ENCODE data around the gene RBMS2.
"Not testable (repeated sequence)": the region's sequence is repeated elsewhere in the genome, so short reads cannot be mapped to it uniquely, and the experiment has no call there.

Gene RBMS2, protein sequence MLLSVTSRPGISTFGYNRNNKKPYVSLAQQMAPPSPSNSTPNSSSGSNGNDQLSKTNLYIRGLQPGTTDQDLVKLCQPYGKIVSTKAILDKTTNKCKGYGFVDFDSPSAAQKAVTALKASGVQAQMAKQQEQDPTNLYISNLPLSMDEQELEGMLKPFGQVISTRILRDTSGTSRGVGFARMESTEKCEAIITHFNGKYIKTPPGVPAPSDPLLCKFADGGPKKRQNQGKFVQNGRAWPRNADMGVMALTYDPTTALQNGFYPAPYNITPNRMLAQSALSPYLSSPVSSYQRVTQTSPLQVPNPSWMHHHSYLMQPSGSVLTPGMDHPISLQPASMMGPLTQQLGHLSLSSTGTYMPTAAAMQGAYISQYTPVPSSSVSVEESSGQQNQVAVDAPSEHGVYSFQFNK

DNA sequence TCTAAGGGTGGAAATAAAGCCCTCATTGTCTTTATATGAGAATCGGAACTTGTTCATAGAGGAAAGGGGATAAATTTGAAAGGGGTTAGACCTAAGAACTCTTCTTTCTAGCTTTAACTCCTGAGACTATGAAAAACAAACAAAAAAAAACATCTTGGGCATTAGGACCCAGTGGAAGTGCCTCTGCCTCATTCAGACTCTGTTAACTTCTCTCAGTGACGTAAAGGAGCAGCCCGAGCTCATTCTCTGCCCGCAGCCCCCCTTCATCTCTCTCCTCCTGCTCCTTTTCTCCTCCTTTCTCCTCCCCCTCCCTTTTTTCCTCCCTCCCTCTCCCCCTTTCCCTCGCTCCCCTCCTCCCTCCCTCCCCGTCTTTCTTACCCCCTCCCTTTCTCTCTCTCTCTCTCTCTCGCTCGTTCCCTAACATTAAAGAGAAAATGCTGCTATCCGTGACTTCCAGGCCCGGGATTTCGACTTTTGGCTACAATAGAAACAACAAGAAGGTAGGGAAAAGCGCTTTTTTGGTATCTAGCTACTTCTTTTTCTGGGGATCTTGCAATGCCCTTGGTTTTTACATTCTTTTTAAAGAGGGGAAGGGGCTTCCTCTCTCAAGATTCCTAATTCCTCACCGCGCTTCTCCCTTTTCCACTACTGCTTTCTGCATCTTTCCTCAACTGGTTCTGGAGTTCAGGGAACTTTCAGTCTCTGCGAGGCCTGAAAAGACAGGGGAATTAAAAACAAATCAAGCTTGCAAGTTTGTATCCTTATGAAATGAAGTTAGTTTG lies at the start of gene RBMS2:
Gene RBMS2, plus strand, starts transcription at position 231 of the 782 bp plus-strand sequence. Its CDS starts 204 bp downstream, at position 435.
- peak; percentile 53 for DNase-seq

GRCh38 chr12:56474389-56474788 lies 47.2 kb upstream of the RBMS2 start:
- no peak for DNase-seq

- DNase-seq, result no peak
Observed at GRCh38 chr12:56476143-56476542, 45.5 kb upstream of the RBMS2 start.

- no peak for DNase-seq
Observed at GRCh38 chr12:56476972-56477432, 44.6 kb upstream of the RBMS2 start.

GRCh38 chr12:56477521-56478225 lies 43.9 kb upstream of the RBMS2 start:
- no peak for DNase-seq

DNA sequence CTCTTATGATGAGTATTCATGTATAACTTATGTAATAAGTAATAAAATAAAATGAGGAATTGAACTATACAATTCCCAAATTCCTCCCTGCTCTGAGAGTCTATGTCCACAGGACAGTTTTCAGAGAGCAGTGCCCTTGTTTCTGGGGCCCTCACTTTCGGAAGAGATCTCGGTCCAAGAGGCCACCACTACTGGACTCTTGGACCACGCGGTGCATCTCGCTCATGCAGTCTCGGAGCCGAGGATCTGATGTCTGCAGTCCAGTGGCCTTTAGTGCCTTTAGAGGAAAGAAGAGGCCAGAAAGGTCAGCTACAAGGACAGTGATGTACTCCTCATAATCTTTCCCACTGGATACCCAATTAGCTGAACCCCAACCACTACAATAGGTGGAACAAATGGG lies 42.0 kb upstream of the RBMS2 start:
- DNase-seq, result no peak

- no peak for DNase-seq
Observed at GRCh38 chr12:56484566-56484965, 37.1 kb upstream of the RBMS2 start.

DNA sequence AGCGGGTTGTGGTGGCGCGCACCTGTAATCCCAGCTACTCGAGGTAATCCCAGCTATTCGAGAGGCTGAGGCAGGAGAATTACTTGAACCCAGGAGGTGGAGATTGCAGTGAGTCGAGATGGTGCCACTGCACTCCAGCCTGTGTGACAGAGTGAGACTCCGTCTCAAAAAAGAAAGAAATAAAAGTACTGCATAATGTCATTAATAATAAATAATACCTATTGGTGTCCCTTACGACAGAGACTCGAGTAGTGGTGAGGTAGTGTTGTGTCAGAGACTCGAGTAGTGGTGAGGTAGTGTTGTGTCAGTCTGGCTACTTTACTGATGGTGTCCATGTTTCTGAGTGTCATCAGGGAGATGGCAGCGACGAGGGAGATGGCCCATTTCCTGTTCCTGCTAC lies 34.9 kb upstream of the RBMS2 start:
- no peak for DNase-seq

DNA sequence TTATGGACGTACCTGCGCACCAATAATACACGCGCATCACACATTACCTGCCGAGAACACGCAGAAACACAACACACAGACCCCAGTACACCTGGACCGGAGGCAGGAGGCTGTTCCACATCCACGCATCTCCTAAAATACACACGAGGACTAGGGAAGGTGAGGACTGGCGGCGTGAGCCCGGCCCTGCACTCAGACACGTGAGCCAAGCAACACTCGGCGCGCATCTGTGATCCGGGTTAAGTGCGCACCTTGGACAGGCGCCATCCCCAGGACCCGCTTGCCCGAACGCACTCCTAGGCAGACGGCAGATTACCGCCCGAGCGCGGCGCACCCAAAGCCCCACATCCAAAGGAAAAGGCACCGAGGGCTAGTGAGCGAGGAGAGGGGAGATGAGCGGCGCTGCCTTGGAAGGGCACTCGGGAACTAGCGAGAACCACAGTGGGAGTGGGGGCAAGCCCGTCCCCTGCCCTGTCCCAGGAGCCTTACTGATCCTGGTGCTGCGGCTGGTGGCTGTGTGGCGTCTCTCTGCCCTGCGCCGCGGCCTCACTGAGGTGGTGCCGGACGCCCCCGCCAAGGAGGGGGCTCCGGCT lies 34.1 kb upstream of the RBMS2 start:
- peak; percentile 58 for DNase-seq

- DNase-seq, result peak; percentile 88
Observed at GRCh38 chr12:56488041-56488955, 33.3 kb upstream of the RBMS2 start, which contains the start of gene GLS2. Gene GLS2 (minus strand): TSS chr12:56488161. CDS start chr12:56488118, 43 bp downstream.

GRCh38 chr12:56490360-56490759 lies 31.3 kb upstream of the RBMS2 start:
- no peak for DNase-seq

DNA sequence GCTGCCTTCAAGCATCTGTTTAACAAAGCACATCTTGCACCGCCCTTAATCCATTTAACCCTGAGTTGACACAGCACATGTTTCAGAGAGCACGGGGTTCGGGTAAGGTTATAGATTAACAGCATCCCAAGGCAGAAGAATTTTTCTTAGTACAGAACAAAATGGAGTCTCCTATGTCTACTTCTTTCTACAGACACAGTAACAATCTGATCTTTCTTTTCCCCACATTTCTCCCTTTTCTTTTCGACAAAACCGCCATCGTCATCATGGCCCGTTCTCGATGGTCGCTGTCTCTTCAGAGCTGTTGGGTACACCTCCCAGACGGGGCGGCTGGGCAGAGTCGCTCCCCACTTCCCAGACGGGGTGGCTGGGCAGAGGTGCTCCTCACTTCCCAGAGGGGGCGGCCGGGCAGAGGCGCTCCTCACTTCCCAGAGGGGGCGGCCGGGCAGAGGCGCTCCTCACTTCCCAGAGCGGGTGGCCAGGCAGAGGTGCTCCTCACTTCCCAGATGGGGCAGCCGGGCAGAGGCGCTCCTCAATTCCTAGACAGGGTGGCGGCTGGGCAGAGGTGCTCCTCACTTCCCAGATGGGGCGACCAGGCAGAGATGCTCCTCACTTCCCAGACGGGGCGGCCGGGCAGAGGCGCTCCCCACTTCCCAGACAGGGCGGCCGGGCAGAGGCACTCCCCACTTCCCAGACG lies 28.1 kb upstream of the RBMS2 start:
- not testable (repeated sequence) for DNase-seq

GRCh38 chr12:56494106-56494415 lies 27.6 kb upstream of the RBMS2 start:
- DNase-seq, result not testable (repeated sequence)

DNA sequence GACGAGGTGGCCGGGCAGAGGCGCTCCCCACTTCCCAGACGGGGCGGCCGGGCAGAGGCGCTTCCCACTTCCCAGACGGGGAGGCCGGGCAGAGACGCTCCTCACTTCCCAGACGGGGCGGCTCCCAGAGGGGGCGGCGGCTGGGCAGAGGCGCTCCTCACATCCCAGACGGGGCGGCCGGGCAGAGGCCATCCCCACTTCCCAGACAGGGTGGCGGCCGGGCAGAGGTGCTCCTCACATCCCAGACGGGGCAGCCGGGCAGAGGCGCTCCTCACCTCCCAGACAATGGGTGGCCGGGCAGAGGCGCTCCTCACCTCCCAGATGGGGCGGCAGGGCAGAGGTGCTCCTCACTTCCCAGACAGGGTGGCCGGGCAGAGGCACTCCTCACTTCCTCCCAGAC lies 27.1 kb upstream of the RBMS2 start:
- not testable (repeated sequence) for DNase-seq

DNA sequence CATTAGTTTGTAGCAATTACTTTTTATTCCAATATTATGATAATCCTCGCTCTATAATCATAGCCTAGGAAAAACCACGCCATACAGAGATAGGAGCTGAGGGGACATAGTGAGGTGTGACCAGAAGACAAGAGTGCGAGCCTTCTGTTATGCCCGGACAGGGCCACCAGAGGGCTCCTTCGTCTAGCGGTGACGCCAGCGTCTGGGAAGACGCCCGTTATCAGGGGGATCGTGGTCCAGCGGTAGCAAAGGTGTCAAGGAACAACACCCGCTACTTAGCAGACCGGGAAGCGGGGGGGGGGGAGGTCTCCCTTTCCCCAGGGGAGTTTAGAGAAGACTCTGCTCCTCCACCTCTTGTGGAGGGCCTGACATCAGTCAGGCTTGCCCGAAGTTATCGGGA lies 24.9 kb upstream of the RBMS2 start:
- DNase-seq, result not testable (repeated sequence)

- peak; percentile 42 for DNase-seq
Observed at GRCh38 chr12:56498126-56498902, 23.3 kb upstream of the RBMS2 start.

- DNase-seq, result not testable (repeated sequence)
Observed at GRCh38 chr12:56499452-56499851, 22.2 kb upstream of the RBMS2 start.

DNA sequence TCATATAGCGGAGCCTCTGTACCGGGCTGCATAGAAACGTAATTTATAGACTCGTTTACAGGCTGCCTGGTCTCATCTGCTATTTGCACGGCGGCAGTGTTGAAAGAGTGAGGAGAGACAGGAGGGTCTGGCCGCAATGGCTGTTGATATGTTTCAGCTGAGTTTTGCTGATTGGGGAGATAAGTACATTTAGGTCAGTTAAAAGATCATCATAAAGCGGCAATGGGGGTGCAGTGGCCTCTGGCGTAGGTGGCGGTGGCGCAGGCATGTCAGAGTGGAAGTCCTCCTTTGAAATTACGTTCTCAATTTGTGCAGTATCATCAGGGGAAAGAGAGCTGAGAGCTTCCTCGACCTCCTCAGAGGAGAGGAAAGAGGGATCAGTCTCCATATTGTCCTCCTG lies 21.7 kb upstream of the RBMS2 start:
- not testable (repeated sequence) for DNase-seq

DNA sequence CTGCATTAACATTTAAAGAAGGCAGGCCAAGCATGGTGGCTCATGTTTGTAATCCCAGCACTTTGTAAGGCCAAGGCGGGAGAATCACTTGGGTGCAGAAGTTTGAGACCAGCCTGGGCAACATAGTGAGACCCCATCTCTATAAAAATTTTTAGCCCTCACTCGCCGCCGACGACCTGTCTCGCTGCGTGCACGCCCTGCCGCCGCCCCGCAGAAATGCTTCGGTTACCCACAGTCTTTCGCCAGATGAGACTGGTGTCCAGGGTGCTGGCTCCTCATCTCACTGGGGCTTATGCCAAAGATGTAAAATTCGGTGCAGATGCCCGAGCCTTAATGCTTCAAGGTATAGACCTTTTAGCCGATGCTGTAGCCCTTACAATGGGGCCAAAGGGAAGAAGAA lies 10.8 kb upstream of the RBMS2 start:
- no peak for DNase-seq

- DNase-seq, result not testable (repeated sequence)
Observed at GRCh38 chr12:56514014-56514318, 7.7 kb upstream of the RBMS2 start.

DNA sequence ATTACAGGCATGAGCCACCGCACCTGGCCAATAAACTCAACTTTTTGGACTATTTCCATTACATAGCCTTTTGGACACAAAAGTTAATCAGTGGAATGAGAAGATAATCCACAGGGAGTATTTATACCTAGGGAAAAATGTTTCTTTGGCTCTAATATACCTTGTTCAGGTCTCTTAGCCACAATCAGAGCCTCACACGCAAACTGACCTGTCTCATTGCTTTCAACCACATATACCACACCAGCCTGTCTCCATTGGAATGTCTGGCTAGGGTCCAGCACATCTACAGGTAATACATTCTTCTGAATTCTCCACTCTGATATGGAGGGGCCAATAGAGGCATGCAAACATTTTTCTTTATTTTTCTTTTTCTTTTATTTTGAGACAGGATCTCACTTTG lies 3.8 kb upstream of the RBMS2 start:
- DNase-seq, result no peak
